ENCODE results near the gene CARHSP1. TPM values are rescaled to one million over a fixed set of nuclear protein-coding genes. Genes with fewer than 3 reads are reported as not detected.

CARHSP1 gene
- total RNA-seq, 4 donors from 2014 or later, result 12.4 to 22.3 (median 18.4) TPM

DNA sequence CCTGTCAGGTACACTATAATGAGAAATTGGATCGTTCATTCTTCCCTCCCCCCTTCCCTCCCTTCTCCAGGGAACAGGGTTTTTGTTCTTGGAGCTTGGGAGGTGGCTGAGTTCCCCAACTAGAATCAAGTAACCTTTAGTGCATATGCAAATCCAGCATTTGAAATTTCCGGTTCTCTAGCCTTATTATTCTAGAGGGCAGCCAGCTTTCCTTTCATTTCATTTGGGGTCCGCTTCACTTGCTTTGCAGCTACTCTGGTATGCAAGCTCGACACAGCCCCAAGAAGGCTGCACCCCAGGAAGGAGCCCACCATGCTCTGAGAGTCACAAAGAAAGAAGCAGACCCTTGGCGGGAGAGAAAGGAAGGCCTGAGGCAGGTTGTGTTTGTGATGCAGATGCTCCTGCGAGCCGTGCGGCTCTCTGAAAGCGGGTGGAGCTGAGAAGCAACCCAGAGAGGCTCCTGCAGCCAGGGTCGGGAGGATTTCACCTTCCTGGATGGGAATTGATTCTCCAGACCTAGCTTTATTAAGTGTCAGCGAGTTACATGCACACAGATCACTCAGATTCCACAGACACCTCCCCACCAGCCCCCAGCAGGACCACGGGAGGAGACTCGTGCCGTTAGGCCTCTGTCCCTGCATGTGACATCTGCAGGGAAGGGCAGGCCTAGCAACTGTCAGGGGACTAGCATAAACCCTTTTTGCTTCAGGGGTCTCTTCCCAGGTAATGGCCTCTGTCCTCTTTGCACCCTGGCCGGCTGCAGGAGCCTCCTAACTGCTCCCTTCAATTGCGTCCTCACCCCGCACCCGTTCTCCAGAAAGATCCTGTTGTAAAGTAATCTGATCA, 36.7 kb downstream of the CARHSP1 start:
- Histone ChIP-seq H3K36me3 (peaks cover 0 to 25% of the 10 kb centered on the region in 2 donors), H3K9me3 (no peaks in the 10 kb centered on the region), H3K4me3 (no peak overlapping the region), H3K4me1 (no peaks in the 10 kb centered on the region), H3K27me3 (no peaks in the 10 kb centered on the region), H3K27ac (no peak overlapping the region)
- in situ Hi-C loops (cut with MboI; ENCODE audit: low sequenced_read_pairs in 4 of 4) (no loop called here), intact Hi-C loops (cut with DNase I; ENCODE audit: low total_unique reads) (no loop called here)
- DNase-seq, result no peak
- TF ChIP-seq, protein P1, sequence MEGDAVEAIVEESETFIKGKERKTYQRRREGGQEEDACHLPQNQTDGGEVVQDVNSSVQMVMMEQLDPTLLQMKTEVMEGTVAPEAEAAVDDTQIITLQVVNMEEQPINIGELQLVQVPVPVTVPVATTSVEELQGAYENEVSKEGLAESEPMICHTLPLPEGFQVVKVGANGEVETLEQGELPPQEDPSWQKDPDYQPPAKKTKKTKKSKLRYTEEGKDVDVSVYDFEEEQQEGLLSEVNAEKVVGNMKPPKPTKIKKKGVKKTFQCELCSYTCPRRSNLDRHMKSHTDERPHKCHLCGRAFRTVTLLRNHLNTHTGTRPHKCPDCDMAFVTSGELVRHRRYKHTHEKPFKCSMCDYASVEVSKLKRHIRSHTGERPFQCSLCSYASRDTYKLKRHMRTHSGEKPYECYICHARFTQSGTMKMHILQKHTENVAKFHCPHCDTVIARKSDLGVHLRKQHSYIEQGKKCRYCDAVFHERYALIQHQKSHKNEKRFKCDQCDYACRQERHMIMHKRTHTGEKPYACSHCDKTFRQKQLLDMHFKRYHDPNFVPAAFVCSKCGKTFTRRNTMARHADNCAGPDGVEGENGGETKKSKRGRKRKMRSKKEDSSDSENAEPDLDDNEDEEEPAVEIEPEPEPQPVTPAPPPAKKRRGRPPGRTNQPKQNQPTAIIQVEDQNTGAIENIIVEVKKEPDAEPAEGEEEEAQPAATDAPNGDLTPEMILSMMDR (IDR thresholded peaks at IDR 0.05 in 4 of 5, conservative IDR thresholded peaks at IDR 0.05 in 1 of 5), result no peak
- TF ChIP-seq POLR2A (IDR thresholded peaks at IDR 0.05), result no peak
- no peak for ATAC-seq

DNA sequence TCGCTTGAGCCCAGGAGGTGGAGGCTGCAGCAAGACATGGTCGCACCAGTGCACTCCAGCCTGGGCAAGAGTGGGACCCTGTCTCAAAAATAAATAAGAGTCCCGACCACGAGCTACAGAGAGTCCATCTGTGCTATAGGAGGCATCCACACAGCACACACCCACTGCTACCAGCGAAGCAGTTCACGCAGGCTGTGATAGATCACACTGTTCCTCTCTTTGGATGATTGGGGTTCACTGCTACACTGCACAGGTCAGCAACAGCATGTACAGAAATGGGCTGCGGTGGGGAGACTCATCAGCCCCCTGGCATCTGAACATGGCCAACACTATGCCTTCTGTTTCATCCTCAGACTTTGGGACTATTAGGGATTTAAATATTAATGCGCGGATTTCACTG, 37.4 kb downstream of the CARHSP1 start:
- no peak for TF ChIP-seq POLR2A (IDR thresholded peaks at IDR 0.05)
- TF ChIP-seq, protein P1 (IDR thresholded peaks at IDR 0.05 in 4 of 5, conservative IDR thresholded peaks at IDR 0.05 in 1 of 5), result no peak
- in situ Hi-C loops (cut with MboI; ENCODE audit: low sequenced_read_pairs in 4 of 4) (no loop called here), intact Hi-C loops (cut with DNase I; ENCODE audit: low total_unique reads) (no loop called here)
- Histone ChIP-seq H3K4me3 (no peak overlapping the region), H3K27ac (no peak overlapping the region), H3K4me1 (no peaks in the 10 kb centered on the region), H3K36me3 (peaks cover 0 to 25% of the 10 kb centered on the region in 2 donors), H3K9me3 (no peaks in the 10 kb centered on the region), H3K27me3 (no peaks in the 10 kb centered on the region)
- DNase-seq, result no peak
- ATAC-seq, result no peak

DNA sequence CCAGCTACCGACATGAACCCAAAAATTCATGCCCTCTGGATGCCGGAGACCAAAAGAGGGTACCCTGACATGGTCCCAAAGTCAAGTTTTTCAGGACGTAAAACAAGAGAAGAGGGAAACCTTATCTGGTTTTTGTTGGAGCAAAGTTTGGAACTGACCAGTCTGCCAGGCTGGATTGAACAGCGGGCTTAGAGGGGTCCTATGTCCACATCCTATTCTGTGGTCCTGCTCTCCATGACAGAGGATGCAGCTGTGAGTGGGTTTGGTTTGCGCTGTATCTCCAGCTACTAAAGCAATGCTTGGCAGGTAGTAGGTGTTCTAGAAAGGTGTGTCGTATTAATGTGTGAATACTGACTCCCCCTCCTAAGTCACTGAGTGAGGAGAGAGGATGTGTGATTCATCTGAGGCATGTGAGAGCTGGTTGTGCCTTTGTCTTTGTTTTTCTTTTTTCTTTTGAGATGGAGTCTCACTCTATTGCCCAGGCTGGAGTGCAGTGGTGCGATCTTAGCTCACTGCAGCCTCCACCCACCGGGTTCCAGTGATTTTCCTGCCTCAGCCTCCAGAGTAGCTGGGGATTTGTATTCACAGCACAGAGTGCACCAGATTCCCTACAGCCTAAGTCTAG, 40.2 kb downstream of the CARHSP1 start:
- H3K36me3 ChIP-seq, result peaks cover 0 to 33% of the 10 kb centered on the region in 2 donors

DNA sequence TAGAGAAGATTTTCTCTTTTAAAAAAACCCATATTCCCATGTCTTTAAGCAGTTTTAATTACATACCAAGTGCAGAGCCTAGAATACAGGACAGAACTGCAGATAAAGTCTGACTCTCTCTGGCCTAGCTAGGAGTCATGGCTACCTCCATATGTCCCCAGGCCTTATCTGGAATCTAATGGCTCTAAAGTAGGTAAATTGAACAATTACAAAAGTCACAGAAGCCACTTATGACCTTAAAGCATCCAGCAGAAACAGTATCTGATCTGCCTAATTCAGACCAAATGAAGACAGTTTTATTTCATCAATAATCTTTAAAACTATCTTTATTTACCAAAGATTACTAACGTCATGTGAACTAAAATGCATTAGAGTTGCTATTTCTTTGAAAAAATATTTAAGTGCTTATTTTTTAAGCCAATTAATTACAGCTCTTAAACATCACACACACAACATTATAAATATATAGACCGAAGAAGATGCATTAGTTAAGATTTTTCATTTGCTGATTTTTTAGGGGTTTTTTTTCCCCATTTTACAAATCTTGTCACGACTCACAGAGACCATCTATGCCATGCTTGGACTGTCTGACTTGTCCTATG, 42.4 kb downstream of the CARHSP1 start:
- TF ChIP-seq POLR2A (IDR thresholded peaks at IDR 0.05), result no peak
- TF ChIP-seq, protein P1 (IDR thresholded peaks at IDR 0.05 in 4 of 5, conservative IDR thresholded peaks at IDR 0.05 in 1 of 5), result no peak
- ATAC-seq (no peak), DNase-seq (no peak)
- Histone ChIP-seq H3K9me3 (no peaks in the 10 kb centered on the region), H3K27ac (no peak overlapping the region), H3K4me1 (no peaks in the 10 kb centered on the region), H3K4me3 (no peak overlapping the region), H3K36me3 (peaks cover 0 to 28% of the 10 kb centered on the region in 2 donors), H3K27me3 (no peaks in the 10 kb centered on the region)
- intact Hi-C loops (cut with DNase I; ENCODE audit: low total_unique reads), result no loop called here
- in situ Hi-C loops (cut with MboI; ENCODE audit: low sequenced_read_pairs in 4 of 4), result no loop called here

More for the DNA sequence above, 40.2 kb downstream of the CARHSP1 start:
- intact Hi-C loops (cut with DNase I; ENCODE audit: low total_unique reads), result no loop called here
- TF ChIP-seq POLR2A (IDR thresholded peaks at IDR 0.05), result no peak
- TF ChIP-seq, protein P1 (IDR thresholded peaks at IDR 0.05 in 4 of 5, conservative IDR thresholded peaks at IDR 0.05 in 1 of 5), result no peak
- no peaks in the 10 kb centered on the region for H3K4me1 ChIP-seq
- H3K27me3 ChIP-seq, result no peaks in the 10 kb centered on the region
- no peak overlapping the region for H3K4me3 ChIP-seq
- in situ Hi-C loops (cut with MboI; ENCODE audit: low sequenced_read_pairs in 4 of 4), result no loop called here
- H3K27ac ChIP-seq, result no peak overlapping the region
- ATAC-seq (no peak), DNase-seq (no peak)
- H3K9me3 ChIP-seq, result no peaks in the 10 kb centered on the region
